GM19240 (cell line): ENCODE data around the gene COL6A5.
"Not testable (repeated sequence)": the region's sequence is repeated elsewhere in the genome, so short reads cannot be mapped to it uniquely, and the experiment has no call there.

Experiments
- DNase-seq: peaks from one replicate; pipeline ENCODE4 v3.0.0; 2011; ENCODE audit warnings: low spot score; ENCODE audit not compliant: insufficient read length

COL6A5 gene

GRCh38 chr3:130384476-130385025, 39.1 kb downstream of the COL6A5 start:
- no peak for DNase-seq

GRCh38 chr3:130386604-130387263, 41.3 kb downstream of the COL6A5 start:
- no peak for DNase-seq

GRCh38 chr3:130389743-130390478, 44.4 kb downstream of the COL6A5 start:
- no peak for DNase-seq

- no peak for DNase-seq
These were observed 46.8 kb downstream of the COL6A5 start for GRCh38 chr3:130392266-130392665.

- no peak for DNase-seq
These were observed 48.1 kb downstream of the COL6A5 start for GRCh38 chr3:130393594-130393993.

- DNase-seq = no peak
These were observed 49.9 kb downstream of the COL6A5 start for GRCh38 chr3:130395331-130395730.

- DNase-seq = no peak
These were observed 50.4 kb downstream of the COL6A5 start for GRCh38 chr3:130395916-130396315.

- DNase-seq = no peak
These were observed 58.9 kb downstream of the COL6A5 start for GRCh38 chr3:130404401-130404800.

GRCh38 chr3:130405956-130406355, 60.5 kb downstream of the COL6A5 start:
- no peak for DNase-seq

- DNase-seq = not testable (repeated sequence)
These were observed 62.8 kb downstream of the COL6A5 start for GRCh38 chr3:130408253-130408652.

GRCh38 chr3:130411320-130411719, 65.8 kb downstream of the COL6A5 start:
- DNase-seq = no peak

GRCh38 chr3:130412991-130413560, 67.6 kb downstream of the COL6A5 start:
- no peak for DNase-seq

- DNase-seq = no peak
These were observed 69.0 kb downstream of the COL6A5 start for GRCh38 chr3:130414457-130414856.

GRCh38 chr3:130420466-130420865, 75.0 kb downstream of the COL6A5 start:
- no peak for DNase-seq

- no peak for DNase-seq
These were observed 77.6 kb downstream of the COL6A5 start for GRCh38 chr3:130423064-130423463.

- DNase-seq = no peak
These were observed 79.4 kb downstream of the COL6A5 start for GRCh38 chr3:130424837-130425236.

GRCh38 chr3:130425484-130425883, 80.0 kb downstream of the COL6A5 start:
- DNase-seq = no peak

- DNase-seq = no peak
These were observed 80.7 kb downstream of the COL6A5 start for GRCh38 chr3:130426206-130426605.

- no peak for DNase-seq
These were observed 83.6 kb downstream of the COL6A5 start for GRCh38 chr3:130428871-130429712.

- no peak for DNase-seq
These were observed 84.2 kb downstream of the COL6A5 start for GRCh38 chr3:130429713-130430023.

- no peak for DNase-seq
These were observed 84.8 kb downstream of the COL6A5 start for GRCh38 chr3:130430266-130430665.

- DNase-seq = not testable (repeated sequence)
These were observed 86.6 kb downstream of the COL6A5 start for GRCh38 chr3:130432086-130432485.
